DMS79 (cell line): Measurements from ENCODE around the gene FANCL.
"Not testable (repeated sequence)": the region's sequence is repeated elsewhere in the genome, so short reads cannot be mapped to it uniquely, and the experiment has no call there.

Experiments
- DNase-seq: peaks from one replicate; lab custom pipeline; 2025; lab: John Stamatoyannopoulos, UW

FANCL gene

GRCh38 chr2:58240670-58241545 lies at the start of gene FANCL:
TSS of gene FANCL (minus strand) at chr2:58241325. CDS start at chr2:58241313, 12 bp downstream.
- DNase-seq: peak; percentile 81

GRCh38 chr2:58289029-58289428 lies 47.9 kb upstream of the FANCL start:
- no peak for DNase-seq

- no peak for DNase-seq
These were observed 42.8 kb upstream of the FANCL start for GRCh38 chr2:58283931-58284330.

GRCh38 chr2:58275144-58275543 lies 34.0 kb upstream of the FANCL start:
- not testable (repeated sequence) for DNase-seq

- DNase-seq: no peak
These were observed 30.7 kb upstream of the FANCL start for GRCh38 chr2:58271826-58272225.

- DNase-seq: no peak
These were observed 27.6 kb upstream of the FANCL start for GRCh38 chr2:58268685-58269084.

GRCh38 chr2:58266211-58266610 lies 25.1 kb upstream of the FANCL start:
- no peak for DNase-seq

- DNase-seq: no peak
These were observed 20.1 kb upstream of the FANCL start for GRCh38 chr2:58261209-58261608.

GRCh38 chr2:58258456-58258855 lies 17.3 kb upstream of the FANCL start:
- not testable (repeated sequence) for DNase-seq

GRCh38 chr2:58251331-58252201 lies 10.4 kb upstream of the FANCL start:
- not testable (repeated sequence) for DNase-seq

GRCh38 chr2:58241546-58241864 lies 380 bp upstream of the FANCL start:
- DNase-seq: no peak

- DNase-seq: no peak
These were observed 1.7 kb downstream of the FANCL start for GRCh38 chr2:58239243-58239925.

GRCh38 chr2:58237741-58238140 lies 3.4 kb downstream of the FANCL start:
- DNase-seq: no peak

- DNase-seq: no peak
These were observed 5.1 kb downstream of the FANCL start for GRCh38 chr2:58235984-58236383.

GRCh38 chr2:58235170-58235569 lies 6.0 kb downstream of the FANCL start:
- no peak for DNase-seq

- no peak for DNase-seq
These were observed 12.8 kb downstream of the FANCL start for GRCh38 chr2:58228299-58228698.

GRCh38 chr2:58227171-58227917 lies 13.8 kb downstream of the FANCL start:
- no peak for DNase-seq

- no peak for DNase-seq
These were observed 19.2 kb downstream of the FANCL start for GRCh38 chr2:58221909-58222308.

- DNase-seq: peak; percentile 37
These were observed 25.7 kb downstream of the FANCL start for GRCh38 chr2:58215429-58215828.

- not testable (repeated sequence) for DNase-seq
These were observed 30.1 kb downstream of the FANCL start for GRCh38 chr2:58210951-58211568.

GRCh38 chr2:58207189-58207588 lies 33.9 kb downstream of the FANCL start:
- no peak for DNase-seq
